ENCODE results near the gene SH2D4B. TPM values are rescaled to one million over a fixed set of nuclear protein-coding genes. Genes with fewer than 3 reads are reported as not detected.

SH2D4B gene
- total RNA-seq, 2 donors from 2014 or later = 0.13 TPM; not detected in 1

GRCh38 chr10:80504158-80504811 is 33.4 kb upstream of the SH2D4B start:
- H3K27me3 Mint-ChIP-seq (ENCODE audit: insufficient read depth) = no peaks in the 10 kb centered on the region
- 91 to 96% methylated on average over 4 to 7 of the region's 7 CpGs for WGBS, 2 experiments (ENCODE audit: insufficient coverage in 1 of 2, insufficient read length in 1 of 2)
- H3K4me1 ChIP-seq (ENCODE audit: control insufficient read depth, insufficient read depth, low read length) = peaks cover 26% of the 10 kb centered on the region
- peak; percentile 82 for DNase-seq
- no peaks in the 10 kb centered on the region for H3K9me3 ChIP-seq (ENCODE audit: control insufficient read depth, low read length)
- no peaks in the 10 kb centered on the region for H3K27me3 ChIP-seq (ENCODE audit: control insufficient read depth, insufficient read depth, low read length, poor library complexity, severe bottlenecking)
- H3K27ac ChIP-seq (ENCODE audit: low read depth, low read length) = no peak overlapping the region
- peak overlapping the region; percentile 98 for H3K27ac Mint-ChIP-seq
- H3K4me1 Mint-ChIP-seq = peaks cover 61% of the 10 kb centered on the region
- H3K9me3 Mint-ChIP-seq = no peaks in the 10 kb centered on the region
- H3K4me3 ChIP-seq (ENCODE audit: low read length) = no peak overlapping the region
- TF ChIP-seq CTCF (conservative IDR thresholded peaks at IDR 0.05) = no peak
- no peak overlapping the region for H3K9ac ChIP-seq (ENCODE audit: extremely low read depth, low read length, poor library complexity, severe bottlenecking)
- H3K36me3 Mint-ChIP-seq (ENCODE audit: low read depth) = peaks cover 38% of the 10 kb centered on the region
- peaks cover 26% of the 10 kb centered on the region for H3K36me3 ChIP-seq (ENCODE audit: control insufficient read depth, insufficient read depth, low read length)
- H3K4me3 Mint-ChIP-seq = no peak overlapping the region

GRCh38 chr10:80504897-80505465 is 32.7 kb upstream of the SH2D4B start:
- Histone ChIP-seq H3K36me3 (ENCODE audit: control insufficient read depth, insufficient read depth, low read length) (peaks cover 28% of the 10 kb centered on the region), H3K27me3 (ENCODE audit: control insufficient read depth, insufficient read depth, low read length, poor library complexity, severe bottlenecking) (no peaks in the 10 kb centered on the region), H3K4me1 (ENCODE audit: control insufficient read depth, insufficient read depth, low read length) (peaks cover 26% of the 10 kb centered on the region), H3K27ac (ENCODE audit: low read depth, low read length) (peak overlapping the region; percentile 34), H3K4me3 (ENCODE audit: low read length) (no peak overlapping the region), H3K9me3 (ENCODE audit: control insufficient read depth, low read length) (no peaks in the 10 kb centered on the region), H3K9ac (ENCODE audit: extremely low read depth, low read length, poor library complexity, severe bottlenecking) (no peak overlapping the region)
- Mint-ChIP-seq H3K27ac (peak overlapping the region; percentile 98), H3K9me3 (no peaks in the 10 kb centered on the region), H3K4me3 (no peak overlapping the region), H3K4me1 (peaks cover 64% of the 10 kb centered on the region), H3K27me3 (ENCODE audit: insufficient read depth) (no peaks in the 10 kb centered on the region), H3K36me3 (ENCODE audit: low read depth) (peaks cover 40% of the 10 kb centered on the region)
- DNase-seq = no peak
- 89 to 100% methylated on average over 1 to 5 of the region's 5 CpGs for WGBS, 2 experiments (ENCODE audit: insufficient coverage in 1 of 2, insufficient read length in 1 of 2)
- no peak for TF ChIP-seq CTCF (conservative IDR thresholded peaks at IDR 0.05)

GRCh38 chr10:80506189-80506575 is 31.5 kb upstream of the SH2D4B start:
- no peak for DNase-seq
- TF ChIP-seq CTCF (conservative IDR thresholded peaks at IDR 0.05) = no peak
- H3K4me3 Mint-ChIP-seq = no peak overlapping the region
- peaks cover 37% of the 10 kb centered on the region for H3K36me3 ChIP-seq (ENCODE audit: control insufficient read depth, insufficient read depth, low read length)
- H3K27me3 ChIP-seq (ENCODE audit: control insufficient read depth, insufficient read depth, low read length, poor library complexity, severe bottlenecking) = no peaks in the 10 kb centered on the region
- H3K27ac ChIP-seq (ENCODE audit: low read depth, low read length) = no peak overlapping the region
- no peaks in the 10 kb centered on the region for H3K27me3 Mint-ChIP-seq (ENCODE audit: insufficient read depth)
- H3K36me3 Mint-ChIP-seq (ENCODE audit: low read depth) = peaks cover 43% of the 10 kb centered on the region
- H3K4me1 ChIP-seq (ENCODE audit: control insufficient read depth, insufficient read depth, low read length) = peaks cover 26% of the 10 kb centered on the region
- H3K9me3 Mint-ChIP-seq = no peaks in the 10 kb centered on the region
- H3K4me1 Mint-ChIP-seq = peaks cover 58% of the 10 kb centered on the region
- H3K9ac ChIP-seq (ENCODE audit: extremely low read depth, low read length, poor library complexity, severe bottlenecking) = peak overlapping the region; percentile 71
- 75 to 77% methylated on average over 4 to 6 of the region's 6 CpGs for WGBS, 2 experiments (ENCODE audit: insufficient coverage in 1 of 2, insufficient read length in 1 of 2)
- no peak overlapping the region for H3K4me3 ChIP-seq (ENCODE audit: low read length)
- peak overlapping the region; percentile 98 for H3K27ac Mint-ChIP-seq
- H3K9me3 ChIP-seq (ENCODE audit: control insufficient read depth, low read length) = no peaks in the 10 kb centered on the region

Data from endodermal cell (in vitro differentiated cells).